Measurements from ENCODE around the gene ANAPC16. TPM values are rescaled to one million over a fixed set of nuclear protein-coding genes. Genes with fewer than 3 reads are reported as not detected.

ANAPC16 gene
- 68.8 to 89.8 TPM (median 84.4 TPM) in 5 replicates for total RNA-seq (2022; extraction: Qiagen RNA extraction)

GRCh38 chr10:72215611-72216549 lies at the start of gene ANAPC16, which contains the start of gene ASCC1:
TSS of gene ANAPC16 (plus strand) at chr10:72216012. CDS start at chr10:72223915, 7,903 bp downstream.
TSS of gene ASCC1 (minus strand) at chr10:72216276. CDS start at chr10:72213298, 2,978 bp downstream.

GRCh38 chr10:72273410-72274212 lies 57.8 kb downstream of the ANAPC16 start, which contains the start of gene DDIT4:
TSS of gene DDIT4 (plus strand) at chr10:72273924. CDS start at chr10:72274217, 293 bp downstream.

Other genes starting within 250 kb of the ANAPC16 start
- gene SPOCK2, start 127.5 kb upstream of the ANAPC16 start, total RNA-seq (2022; extraction: Qiagen RNA extraction): 0.18 to 0.47 TPM (median 0.37 TPM) in 5 replicates
- gene ASCC1, start 264 bp downstream of the ANAPC16 start, total RNA-seq (2022; extraction: Qiagen RNA extraction): 28.6 to 42.6 TPM (median 33.3 TPM) in 5 replicates
- 153 to 259 TPM (median 239 TPM) in 5 replicates for gene DDIT4, start 57.9 kb downstream of the ANAPC16 start, total RNA-seq (2022; extraction: Qiagen RNA extraction)
- gene DNAJB12, start 138.9 kb downstream of the ANAPC16 start, total RNA-seq (2022; extraction: Qiagen RNA extraction): 31.2 to 34.4 TPM (median 32.2 TPM) in 5 replicates